Measurements from ENCODE around the gene OR1B1. TPM values are rescaled to one million over a fixed set of nuclear protein-coding genes. Genes with fewer than 3 reads are reported as not detected.

OR1B1 gene
- polyA plus RNA-seq (not detected in 3 replicates), polyA minus RNA-seq (not detected in 3 replicates)
- polyA plus RNA-seq (2011; ENCODE audit: low read depth): not detected
- polyA plus RNA-seq (2011; cell fraction: cytosol; rRNA removed): not detected in 2 replicates
- not detected in 2 replicates for polyA plus RNA-seq (2011; cell fraction: nucleus; rRNA removed)
- not detected in 2 replicates for polyA plus RNA-seq (2012; ENCODE audit: low replicate concordance)
- polyA minus RNA-seq (2011; cell fraction: cytosol; rRNA and poly(A)+ RNA removed): not detected
- not detected in 2 replicates for polyA minus RNA-seq (2011; cell fraction: nucleus; rRNA and poly(A)+ RNA removed)

DNA sequence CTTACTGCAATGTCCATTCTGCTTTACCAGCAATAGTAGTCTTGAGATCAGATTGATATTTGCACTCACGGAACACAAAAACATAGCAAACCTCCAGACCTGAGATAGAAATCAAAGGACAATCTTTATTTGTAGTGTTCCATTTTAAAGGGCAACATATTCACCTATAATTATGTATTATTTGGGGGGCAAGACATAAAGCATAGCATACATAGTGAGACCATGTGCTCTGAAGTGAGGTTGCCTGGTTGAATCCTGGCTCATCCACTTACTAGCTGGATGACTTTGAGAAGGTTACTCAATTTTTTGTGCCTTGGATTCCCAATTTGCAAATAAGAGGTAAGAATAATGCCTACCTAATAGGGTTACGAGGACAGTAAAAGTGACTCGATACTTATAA is at the start of gene OR1B1:
Gene OR1B1 (minus strand): TSS at position 101 of the 400 bp plus-strand sequence.
- no peak for FAIRE-seq
- TF ChIP-seq EZH2 (IDR thresholded peaks at IDR 0.05; ENCODE audit: low read length): no peak
- TF ChIP-seq, protein P1, sequence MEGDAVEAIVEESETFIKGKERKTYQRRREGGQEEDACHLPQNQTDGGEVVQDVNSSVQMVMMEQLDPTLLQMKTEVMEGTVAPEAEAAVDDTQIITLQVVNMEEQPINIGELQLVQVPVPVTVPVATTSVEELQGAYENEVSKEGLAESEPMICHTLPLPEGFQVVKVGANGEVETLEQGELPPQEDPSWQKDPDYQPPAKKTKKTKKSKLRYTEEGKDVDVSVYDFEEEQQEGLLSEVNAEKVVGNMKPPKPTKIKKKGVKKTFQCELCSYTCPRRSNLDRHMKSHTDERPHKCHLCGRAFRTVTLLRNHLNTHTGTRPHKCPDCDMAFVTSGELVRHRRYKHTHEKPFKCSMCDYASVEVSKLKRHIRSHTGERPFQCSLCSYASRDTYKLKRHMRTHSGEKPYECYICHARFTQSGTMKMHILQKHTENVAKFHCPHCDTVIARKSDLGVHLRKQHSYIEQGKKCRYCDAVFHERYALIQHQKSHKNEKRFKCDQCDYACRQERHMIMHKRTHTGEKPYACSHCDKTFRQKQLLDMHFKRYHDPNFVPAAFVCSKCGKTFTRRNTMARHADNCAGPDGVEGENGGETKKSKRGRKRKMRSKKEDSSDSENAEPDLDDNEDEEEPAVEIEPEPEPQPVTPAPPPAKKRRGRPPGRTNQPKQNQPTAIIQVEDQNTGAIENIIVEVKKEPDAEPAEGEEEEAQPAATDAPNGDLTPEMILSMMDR (optimal IDR thresholded peaks at IDR 0.05 in 1 of 3, IDR thresholded peaks at IDR 0.05 in 1 of 3, conservative IDR thresholded peaks at IDR 0.05 in 1 of 3; ENCODE audit: extremely low read depth in 1 of 3, insufficient read depth in 2 of 3, low read length in 3 of 3): no peak
- dilution Hi-C loops (cut with MboI; ENCODE audit: extremely low pct_ligation_motif_present, low sequenced_read_pairs): no loop called here

DNA sequence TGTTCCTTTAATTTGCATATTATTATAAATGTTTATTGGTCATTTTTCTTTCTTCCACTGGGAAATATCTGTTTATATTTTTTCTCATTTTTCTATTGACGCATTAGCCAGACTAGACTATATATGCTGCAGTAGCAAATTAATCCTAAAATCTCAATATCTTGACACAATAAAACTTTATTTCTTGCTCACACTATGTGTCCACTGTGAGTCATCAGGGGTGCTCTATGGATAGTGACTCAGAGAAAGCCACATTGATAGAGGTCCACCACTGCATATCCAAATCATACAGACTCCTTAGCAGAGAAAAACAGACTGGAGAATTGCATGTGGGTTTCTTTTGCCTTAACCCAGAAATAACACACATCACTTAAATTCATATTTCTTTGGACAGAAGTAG is 38.3 kb upstream of the OR1B1 start:
- dilution Hi-C loops (cut with MboI; ENCODE audit: extremely low pct_ligation_motif_present, low sequenced_read_pairs): no loop called here
- DNase-seq (ENCODE audit: low read depth, low spot score) (no peak), FAIRE-seq (no peak)
- Histone ChIP-seq H3K4me1 (ENCODE audit: control insufficient read depth, extremely low read depth, insufficient read depth, low read length) (no peaks in the 10 kb centered on the region), H4K20me1 (ENCODE audit: control insufficient read depth, extremely low read depth, insufficient read depth, low read length) (no peaks in the 10 kb centered on the region), H3K9ac (ENCODE audit: control insufficient read depth, extremely low read depth, insufficient read depth, low read length) (no peak overlapping the region), H3K4me3 (ENCODE audit: control insufficient read depth in 2 of 3, extremely low read depth in 1 of 3, insufficient read depth in 2 of 3, low read depth in 1 of 3, low read length in 3 of 3) (no peak overlapping the region), H3K27me3 (ENCODE audit: control insufficient read depth, extremely low read depth, insufficient read depth, low read length) (no peaks in the 10 kb centered on the region), H3K9me1 (ENCODE audit: control insufficient read depth, extremely low read depth, insufficient read depth, low read length) (no peaks in the 10 kb centered on the region), H3K9me3 (ENCODE audit: control insufficient read depth, low read depth, low read length) (no peaks in the 10 kb centered on the region), H3K4me2 (ENCODE audit: control insufficient read depth, extremely low read depth, insufficient read depth, low read depth, low read length) (no peak overlapping the region), H3K36me3 (ENCODE audit: control insufficient read depth in 2 of 2, extremely low read depth in 1 of 2, insufficient read depth in 2 of 2, low read length in 2 of 2) (no peaks in the 10 kb centered on the region), H3K79me2 (ENCODE audit: control insufficient read depth, insufficient read depth, low read length) (no peaks in the 10 kb centered on the region), H2AFZ (ENCODE audit: control insufficient read depth, low read length) (no peak overlapping the region), H3K27ac (ENCODE audit: control insufficient read depth, insufficient read depth, low read length) (no peak overlapping the region)
- TF ChIP-seq EZH2 (IDR thresholded peaks at IDR 0.05; ENCODE audit: low read length): no peak
- TF ChIP-seq, protein P1 (optimal IDR thresholded peaks at IDR 0.05 in 1 of 3, IDR thresholded peaks at IDR 0.05 in 1 of 3, conservative IDR thresholded peaks at IDR 0.05 in 1 of 3; ENCODE audit: extremely low read depth in 1 of 3, insufficient read depth in 2 of 3, low read length in 3 of 3): no peak

More for the DNA sequence above, at the start of gene OR1B1:
- no peaks in the 10 kb centered on the region for H3K9me1 ChIP-seq (ENCODE audit: control insufficient read depth, extremely low read depth, insufficient read depth, low read length)
- no peak within 1 kb of the TSS for H2AFZ ChIP-seq (ENCODE audit: control insufficient read depth, low read length)
- H3K27ac ChIP-seq (ENCODE audit: control insufficient read depth, insufficient read depth, low read length): no peak within 1 kb of the TSS
- H4K20me1 ChIP-seq (ENCODE audit: control insufficient read depth, extremely low read depth, insufficient read depth, low read length): no peaks in the 10 kb centered on the region
- H3K9me3 ChIP-seq (ENCODE audit: control insufficient read depth, low read depth, low read length): no peaks in the 10 kb centered on the region
- H3K4me3 ChIP-seq (ENCODE audit: control insufficient read depth in 2 of 3, extremely low read depth in 1 of 3, insufficient read depth in 2 of 3, low read depth in 1 of 3, low read length in 3 of 3): no peak within 1 kb of the TSS
- no peaks in the 10 kb centered on the region for H3K4me1 ChIP-seq (ENCODE audit: control insufficient read depth, extremely low read depth, insufficient read depth, low read length)
- DNase-seq (ENCODE audit: low read depth, low spot score): no peak
- H3K27me3 ChIP-seq (ENCODE audit: control insufficient read depth, extremely low read depth, insufficient read depth, low read length): no peaks in the 10 kb centered on the region
- H3K36me3 ChIP-seq (ENCODE audit: control insufficient read depth in 2 of 2, extremely low read depth in 1 of 2, insufficient read depth in 2 of 2, low read length in 2 of 2): no peaks in the 10 kb centered on the region
- H3K4me2 ChIP-seq (ENCODE audit: control insufficient read depth, extremely low read depth, insufficient read depth, low read depth, low read length): no peak within 1 kb of the TSS
- H3K9ac ChIP-seq (ENCODE audit: control insufficient read depth, extremely low read depth, insufficient read depth, low read length): no peak within 1 kb of the TSS
- H3K79me2 ChIP-seq (ENCODE audit: control insufficient read depth, insufficient read depth, low read length): no peaks in the 10 kb centered on the region

Data from keratinocyte (primary cell).